Measurements from ENCODE around the gene SP2. TPM values are rescaled to one million over a fixed set of nuclear protein-coding genes. Genes with fewer than 3 reads are reported as not detected.

The SP2 gene
- total RNA-seq, 1 donor from 2014 or later = 2.2 TPM

- H3K36me3 ChIP-seq (ENCODE audit: control insufficient read depth, insufficient read depth, low read length) = no peaks in the 10 kb centered on the region
- no peak for DNase-seq (ENCODE audit: low read depth)
- H3K27me3 ChIP-seq (ENCODE audit: control insufficient read depth, insufficient read depth, low read length) = no peaks in the 10 kb centered on the region
- peak overlapping the region; percentile 4 for H3K4me3 ChIP-seq (ENCODE audit: low read depth, low read length)
- TF ChIP-seq CTCF (IDR thresholded peaks at IDR 0.05; ENCODE audit: insufficient read depth, low read length, poor library complexity, severe bottlenecking) = peak; percentile 95
These were observed 53.2 kb downstream of the SP2 start for GRCh38 chr17:47949197-47949759.

GRCh38 chr17:47949946-47950345, 53.9 kb downstream of the SP2 start:
- DNase-seq (ENCODE audit: low read depth) = no peak
- no peaks in the 10 kb centered on the region for H3K27me3 ChIP-seq (ENCODE audit: control insufficient read depth, insufficient read depth, low read length)
- TF ChIP-seq CTCF (IDR thresholded peaks at IDR 0.05; ENCODE audit: insufficient read depth, low read length, poor library complexity, severe bottlenecking) = no peak
- H3K36me3 ChIP-seq (ENCODE audit: control insufficient read depth, insufficient read depth, low read length) = no peaks in the 10 kb centered on the region
- no peak overlapping the region for H3K4me3 ChIP-seq (ENCODE audit: low read depth, low read length)

GRCh38 chr17:47950448-47950847, 54.4 kb downstream of the SP2 start:
- H3K27me3 ChIP-seq (ENCODE audit: control insufficient read depth, insufficient read depth, low read length) = no peaks in the 10 kb centered on the region
- no peak for TF ChIP-seq CTCF (IDR thresholded peaks at IDR 0.05; ENCODE audit: insufficient read depth, low read length, poor library complexity, severe bottlenecking)
- no peak for DNase-seq (ENCODE audit: low read depth)
- H3K36me3 ChIP-seq (ENCODE audit: control insufficient read depth, insufficient read depth, low read length) = no peaks in the 10 kb centered on the region
- H3K4me3 ChIP-seq (ENCODE audit: low read depth, low read length) = no peak overlapping the region

GRCh38 chr17:47952171-47953021, 56.4 kb downstream of the SP2 start:
- Histone ChIP-seq H3K4me3 (ENCODE audit: low read depth, low read length) (no peak overlapping the region), H3K36me3 (ENCODE audit: control insufficient read depth, insufficient read depth, low read length) (no peaks in the 10 kb centered on the region), H3K27me3 (ENCODE audit: control insufficient read depth, insufficient read depth, low read length) (no peaks in the 10 kb centered on the region)
- DNase-seq (ENCODE audit: low read depth) = no peak
- TF ChIP-seq CTCF (IDR thresholded peaks at IDR 0.05; ENCODE audit: insufficient read depth, low read length, poor library complexity, severe bottlenecking) = no peak

- no peak for TF ChIP-seq CTCF (IDR thresholded peaks at IDR 0.05; ENCODE audit: insufficient read depth, low read length, poor library complexity, severe bottlenecking)
- H3K4me3 ChIP-seq (ENCODE audit: low read depth, low read length) = no peak overlapping the region
- no peak for DNase-seq (ENCODE audit: low read depth)
These were observed 57.9 kb downstream of the SP2 start for GRCh38 chr17:47953909-47954308.

More at GRCh38 chr17:47953909-47954308, 57.9 kb downstream of the SP2 start:
- Histone ChIP-seq H3K36me3 (ENCODE audit: control insufficient read depth, insufficient read depth, low read length) (no peaks in the 10 kb centered on the region), H3K27me3 (ENCODE audit: control insufficient read depth, insufficient read depth, low read length) (no peaks in the 10 kb centered on the region)

All from kidney epithelial cell (primary cell).